ENCODE results near the gene EHD2. TPM values are rescaled to one million over a fixed set of nuclear protein-coding genes. Genes with fewer than 3 reads are reported as not detected.
A peak's percentile ranks its signal among the peaks of the same experiment; 100 is the strongest.
"Not testable (repeated sequence)": the region's sequence is repeated elsewhere in the genome, so short reads cannot be mapped to it uniquely, and the experiment has no call there.

EHD2 gene
- total and polyA plus RNA-seq, 5 donors from 2014 or later: 0.05 to 0.86 TPM; not detected in 3

DNA sequence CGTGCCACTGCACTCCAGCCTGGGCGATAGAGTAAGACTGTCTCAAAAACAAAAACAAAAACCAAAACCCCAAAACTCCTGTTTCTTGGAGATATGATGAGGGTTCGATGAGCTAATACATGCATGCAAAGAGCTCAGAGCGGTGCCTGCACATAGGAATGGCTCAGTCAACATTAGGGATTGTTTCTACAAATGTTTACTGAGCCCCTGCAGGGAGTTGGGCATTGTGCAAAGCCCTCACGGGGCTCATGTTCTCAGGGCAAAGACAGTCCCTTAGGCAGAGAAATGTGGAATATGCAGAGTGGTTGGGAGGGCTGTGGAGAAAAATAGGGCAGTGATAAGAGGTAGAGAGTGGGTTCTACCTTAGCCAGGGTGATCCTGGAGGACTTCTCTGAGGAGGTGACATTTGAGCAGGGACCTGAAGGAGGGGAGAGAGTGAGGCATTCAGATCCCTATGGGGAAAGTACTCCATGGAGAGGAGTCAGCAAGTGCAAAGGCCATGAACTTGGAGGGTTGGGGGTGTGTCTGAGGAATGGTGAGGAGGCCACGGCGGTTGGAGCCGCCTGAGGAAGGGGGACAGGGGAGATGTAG, 1.5 kb upstream of the EHD2 start:
- no peak overlapping the region for H3K27ac ChIP-seq (ENCODE audit: insufficient read depth, low read length, poor library complexity, severe bottlenecking)
- H3K27me3 ChIP-seq (ENCODE audit: control insufficient read depth, insufficient read depth, low read length): peaks cover 8% of the 10 kb centered on the region
- peaks cover 0 to 14% (median 6%) of the 10 kb centered on the region in 4 donors for H3K4me1 Mint-ChIP-seq
- peaks cover 0 to 15% (median 0%) of the 10 kb centered on the region in 7 donors for H3K9me3 Mint-ChIP-seq
- H3K4me1 ChIP-seq (ENCODE audit: control insufficient read depth, insufficient read depth, low read length, poor library complexity, severe bottlenecking): peaks cover 5% of the 10 kb centered on the region
- no peaks in the 10 kb centered on the region for H3K36me3 ChIP-seq (ENCODE audit: control insufficient read depth, insufficient read depth, low read length)
- no peak overlapping the region for H3K27ac Mint-ChIP-seq
- ATAC-seq (ENCODE audit: low read depth in 2 of 2): no peak
- H3K4me3 ChIP-seq (ENCODE audit: low read depth, low read length): no peak overlapping the region
- H3K36me3 Mint-ChIP-seq: no peaks in the 10 kb centered on the region
- H3K27me3 Mint-ChIP-seq: peaks cover 30% of the 10 kb centered on the region
- DNase-seq: no peak
- no peak overlapping the region for H3K4me3 Mint-ChIP-seq
- peaks cover 0 to 2% of the 10 kb centered on the region in 2 experiments for H3K9me3 ChIP-seq (ENCODE audit: control insufficient read depth in 2 of 2, low read length in 2 of 2)

DNA sequence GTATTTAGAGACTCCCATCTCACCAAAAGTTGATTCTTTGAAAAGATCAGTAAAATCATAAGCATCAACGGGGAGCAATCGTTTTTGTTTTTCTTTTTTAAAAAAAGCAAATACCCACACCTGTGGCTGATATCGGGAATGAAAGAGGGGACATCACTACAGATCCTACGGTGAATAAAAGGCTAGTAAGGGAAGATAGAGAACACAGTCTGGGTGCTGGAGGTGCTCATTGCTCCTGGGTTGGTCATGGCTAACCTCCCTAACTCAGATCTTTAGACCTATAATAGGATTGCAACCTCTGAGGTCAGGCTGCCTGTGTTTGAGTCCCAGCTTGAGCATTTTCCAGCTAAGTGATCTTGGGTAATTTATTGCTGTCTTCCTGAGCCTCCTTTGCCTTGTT, 1.1 kb downstream of the EHD2 start:
- H3K36me3 Mint-ChIP-seq: no peaks in the 10 kb centered on the region
- peaks cover 0 to 10% (median 4%) of the 10 kb centered on the region in 4 donors for H3K4me1 Mint-ChIP-seq
- peak overlapping the region in 1 of 4 donors; percentile 17 for H3K4me3 Mint-ChIP-seq
- Histone ChIP-seq H3K27ac (ENCODE audit: insufficient read depth, low read length, poor library complexity, severe bottlenecking) (no peak overlapping the region), H3K4me3 (ENCODE audit: low read depth, low read length) (no peak overlapping the region), H3K4me1 (ENCODE audit: control insufficient read depth, insufficient read depth, low read length, poor library complexity, severe bottlenecking) (peaks cover 5% of the 10 kb centered on the region), H3K9me3 (ENCODE audit: control insufficient read depth in 2 of 2, low read length in 2 of 2) (peaks cover 0 to 2% of the 10 kb centered on the region in 2 experiments), H3K27me3 (ENCODE audit: control insufficient read depth, insufficient read depth, low read length) (peaks cover 8% of the 10 kb centered on the region), H3K36me3 (ENCODE audit: control insufficient read depth, insufficient read depth, low read length) (no peaks in the 10 kb centered on the region)
- no peak overlapping the region for H3K27ac Mint-ChIP-seq
- peaks cover 0 to 15% (median 0%) of the 10 kb centered on the region in 7 donors for H3K9me3 Mint-ChIP-seq
- peaks cover 30% of the 10 kb centered on the region for H3K27me3 Mint-ChIP-seq
- no peak for ATAC-seq (ENCODE audit: low read depth in 2 of 2)
- no peak for DNase-seq

DNA sequence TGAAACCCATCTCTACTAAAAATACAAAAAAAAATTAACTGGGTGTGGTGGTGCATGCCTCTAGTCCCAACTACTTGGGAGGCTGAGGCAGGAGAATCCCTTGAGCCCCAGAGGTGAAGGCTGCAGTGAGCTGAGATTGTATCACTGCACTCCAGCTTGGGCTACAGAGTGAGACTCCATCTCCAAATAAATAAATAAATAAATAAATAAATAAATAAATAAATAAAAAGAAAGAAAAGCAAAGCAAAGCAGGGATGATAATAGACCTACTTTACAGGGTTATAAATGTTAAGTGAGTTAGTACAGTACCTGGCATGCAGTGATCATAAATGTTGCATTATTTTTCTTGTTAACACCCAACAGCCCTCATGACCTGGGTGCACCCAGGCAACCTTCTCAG, 1.6 kb downstream of the EHD2 start:
- Mint-ChIP-seq H3K27me3 (peaks cover 30% of the 10 kb centered on the region), H3K9me3 (peaks cover 0 to 15% (median 0%) of the 10 kb centered on the region in 7 donors), H3K4me1 (peaks cover 0 to 10% (median 4%) of the 10 kb centered on the region in 4 donors)
- H3K4me3 ChIP-seq (ENCODE audit: low read depth, low read length); H3K36me3 ChIP-seq (ENCODE audit: control insufficient read depth, insufficient read depth, low read length); H3K36me3 Mint-ChIP-seq; H3K27ac Mint-ChIP-seq; H3K4me3 Mint-ChIP-seq; DNase-seq; H3K27me3 ChIP-seq (ENCODE audit: control insufficient read depth, insufficient read depth, low read length); H3K27ac ChIP-seq (ENCODE audit: insufficient read depth, low read length, poor library complexity, severe bottlenecking); ATAC-seq (ENCODE audit: low read depth in 2 of 2); H3K4me1 ChIP-seq (ENCODE audit: control insufficient read depth, insufficient read depth, low read length, poor library complexity, severe bottlenecking); H3K9me3 ChIP-seq (ENCODE audit: control insufficient read depth in 2 of 2, low read length in 2 of 2): not testable (repeated sequence)

DNA sequence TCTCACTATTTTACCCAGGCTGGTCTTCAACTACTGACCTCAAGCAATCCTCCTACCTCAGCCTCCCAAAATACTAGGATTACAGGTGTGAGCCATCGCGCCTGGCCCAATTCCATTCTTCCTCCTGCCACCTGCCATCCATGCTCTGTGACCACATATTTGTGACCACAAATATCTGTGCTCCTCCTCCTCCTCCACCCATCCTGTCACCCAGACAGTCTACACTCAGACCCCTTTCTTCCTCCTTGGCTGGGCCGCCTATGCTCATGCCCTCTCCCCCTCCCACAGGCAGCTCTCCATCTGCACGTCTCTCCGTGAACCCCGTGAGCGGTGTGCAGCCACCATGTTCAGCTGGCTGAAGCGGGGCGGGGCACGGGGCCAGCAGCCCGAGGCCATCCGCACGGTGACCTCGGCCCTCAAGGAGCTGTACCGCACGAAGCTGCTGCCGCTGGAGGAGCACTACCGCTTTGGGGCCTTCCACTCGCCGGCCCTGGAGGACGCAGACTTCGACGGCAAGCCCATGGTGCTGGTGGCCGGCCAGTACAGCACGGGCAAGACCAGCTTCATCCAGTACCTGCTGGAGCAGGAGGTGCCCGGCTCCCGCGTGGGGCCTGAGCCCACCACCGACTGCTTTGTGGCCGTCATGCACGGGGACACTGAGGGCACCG, 3.2 kb downstream of the EHD2 start:
- no peak overlapping the region for H3K27ac Mint-ChIP-seq
- H3K9me3 Mint-ChIP-seq: peaks cover 0 to 15% (median 0%) of the 10 kb centered on the region in 7 donors
- Histone ChIP-seq H3K27ac (ENCODE audit: insufficient read depth, low read length, poor library complexity, severe bottlenecking) (no peak overlapping the region), H3K4me3 (ENCODE audit: low read depth, low read length) (no peak overlapping the region), H3K4me1 (ENCODE audit: control insufficient read depth, insufficient read depth, low read length, poor library complexity, severe bottlenecking) (peaks cover 5% of the 10 kb centered on the region), H3K27me3 (ENCODE audit: control insufficient read depth, insufficient read depth, low read length) (peaks cover 8% of the 10 kb centered on the region), H3K36me3 (ENCODE audit: control insufficient read depth, insufficient read depth, low read length) (no peaks in the 10 kb centered on the region), H3K9me3 (ENCODE audit: control insufficient read depth in 2 of 2, low read length in 2 of 2) (peaks cover 0 to 2% of the 10 kb centered on the region in 2 experiments)
- H3K36me3 Mint-ChIP-seq: no peaks in the 10 kb centered on the region
- no peak overlapping the region for H3K4me3 Mint-ChIP-seq
- DNase-seq: no peak
- H3K27me3 Mint-ChIP-seq: peaks cover 30% of the 10 kb centered on the region
- ATAC-seq (ENCODE audit: low read depth in 2 of 2): no peak
- peaks cover 0 to 10% (median 4%) of the 10 kb centered on the region in 4 donors for H3K4me1 Mint-ChIP-seq

DNA sequence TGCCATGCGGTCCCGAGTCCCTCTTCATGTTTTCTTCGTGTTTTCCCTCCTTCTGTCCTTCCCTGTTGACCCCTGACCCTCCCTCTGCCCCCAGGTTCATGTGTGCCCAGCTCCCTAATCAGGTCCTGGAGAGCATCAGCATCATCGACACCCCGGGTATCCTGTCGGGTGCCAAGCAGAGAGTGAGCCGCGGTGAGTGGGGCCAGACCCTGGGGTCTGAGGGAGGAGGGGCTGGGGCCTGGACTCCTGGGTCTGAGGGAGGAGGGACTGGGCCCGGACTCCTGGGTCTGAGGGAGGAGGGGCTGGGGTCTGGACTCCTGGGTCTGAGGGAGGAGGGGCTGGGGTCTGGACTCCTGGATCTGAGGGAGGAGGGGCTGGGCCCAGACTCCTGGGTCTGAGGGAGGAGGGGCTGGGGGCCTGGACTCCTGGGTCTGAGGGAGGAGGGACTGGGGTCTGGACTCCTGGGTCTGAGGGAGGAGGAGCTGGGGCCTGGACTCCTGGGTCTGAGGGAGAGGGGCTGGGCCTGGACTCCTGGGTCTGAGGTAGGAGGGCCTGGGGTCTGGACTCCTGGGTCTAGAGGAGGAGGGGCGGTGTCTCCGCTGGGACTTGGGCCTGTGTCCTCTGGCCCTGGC, 5.3 kb downstream of the EHD2 start:
- Mint-ChIP-seq H3K9me3 (peaks cover 0 to 15% (median 0%) of the 10 kb centered on the region in 7 donors), H3K27me3 (peaks cover 23% of the 10 kb centered on the region)
- H3K4me3 Mint-ChIP-seq; H3K27ac Mint-ChIP-seq; H3K4me3 ChIP-seq (ENCODE audit: low read depth, low read length); ATAC-seq (ENCODE audit: low read depth in 2 of 2); H3K9me3 ChIP-seq (ENCODE audit: control insufficient read depth in 2 of 2, low read length in 2 of 2); H3K4me1 ChIP-seq (ENCODE audit: control insufficient read depth, insufficient read depth, low read length, poor library complexity, severe bottlenecking); H3K36me3 ChIP-seq (ENCODE audit: control insufficient read depth, insufficient read depth, low read length); H3K27me3 ChIP-seq (ENCODE audit: control insufficient read depth, insufficient read depth, low read length); H3K4me1 Mint-ChIP-seq; H3K36me3 Mint-ChIP-seq; H3K27ac ChIP-seq (ENCODE audit: insufficient read depth, low read length, poor library complexity, severe bottlenecking); DNase-seq: not testable (repeated sequence)

DNA sequence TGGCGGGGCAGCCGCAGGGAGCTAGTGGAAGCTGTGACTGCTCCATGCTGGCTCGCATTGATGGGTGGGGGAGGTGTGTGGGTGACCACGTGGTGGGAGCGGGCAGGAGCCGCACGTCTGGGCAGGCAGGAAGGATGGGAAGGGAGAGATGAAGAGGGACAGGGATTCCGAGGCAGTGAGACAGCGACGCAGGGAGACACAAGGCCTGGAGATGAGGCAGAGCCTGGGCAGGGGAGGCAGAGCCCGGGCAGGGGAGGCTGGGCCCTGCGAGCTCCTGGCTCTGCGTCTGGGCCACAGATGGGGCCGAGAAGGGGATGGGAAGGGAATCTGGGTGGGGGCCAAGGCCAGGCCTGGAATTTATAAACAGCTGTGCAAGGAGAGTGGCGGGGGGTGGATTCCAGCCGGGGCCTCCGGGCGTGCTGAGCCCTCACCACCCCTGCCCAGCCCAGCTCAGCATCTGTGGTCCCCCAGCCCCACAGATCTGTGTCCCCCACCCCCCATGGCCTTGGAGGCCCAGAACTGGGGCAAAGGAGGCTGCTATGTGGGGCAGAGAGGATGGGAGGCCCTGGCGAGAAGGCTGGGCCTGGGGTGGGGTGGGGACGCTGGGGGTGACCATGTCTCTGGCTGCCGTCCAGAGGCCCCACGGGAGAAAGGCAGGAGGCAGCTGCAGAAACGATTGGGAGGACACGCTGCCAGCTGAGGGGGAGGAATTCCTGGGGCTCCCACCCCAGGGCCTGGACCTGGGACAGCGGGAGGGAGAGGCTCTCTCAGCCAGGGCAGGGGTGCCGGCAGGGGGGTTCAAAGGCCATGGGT, 6.0 kb downstream of the EHD2 start:
- Histone ChIP-seq H3K4me1 (ENCODE audit: control insufficient read depth, insufficient read depth, low read length, poor library complexity, severe bottlenecking) (no peaks in the 10 kb centered on the region), H3K9me3 (ENCODE audit: control insufficient read depth in 2 of 2, low read length in 2 of 2) (peaks cover 0 to under 1% of the 10 kb centered on the region in 2 experiments), H3K4me3 (ENCODE audit: low read depth, low read length) (no peak overlapping the region), H3K36me3 (ENCODE audit: control insufficient read depth, insufficient read depth, low read length) (no peaks in the 10 kb centered on the region), H3K27me3 (ENCODE audit: control insufficient read depth, insufficient read depth, low read length) (peaks cover 2% of the 10 kb centered on the region), H3K27ac (ENCODE audit: insufficient read depth, low read length, poor library complexity, severe bottlenecking) (no peak overlapping the region)
- ATAC-seq (ENCODE audit: low read depth in 2 of 2) (no peak), DNase-seq (no peak)
- H3K36me3 Mint-ChIP-seq: no peaks in the 10 kb centered on the region
- H3K27ac Mint-ChIP-seq: no peak overlapping the region
- peaks cover 16% of the 10 kb centered on the region for H3K27me3 Mint-ChIP-seq
- no peak overlapping the region for H3K4me3 Mint-ChIP-seq
- peaks cover 0 to under 1% (median 0%) of the 10 kb centered on the region in 4 donors for H3K4me1 Mint-ChIP-seq
- peaks cover 0 to 9% (median 0%) of the 10 kb centered on the region in 7 donors for H3K9me3 Mint-ChIP-seq

DNA sequence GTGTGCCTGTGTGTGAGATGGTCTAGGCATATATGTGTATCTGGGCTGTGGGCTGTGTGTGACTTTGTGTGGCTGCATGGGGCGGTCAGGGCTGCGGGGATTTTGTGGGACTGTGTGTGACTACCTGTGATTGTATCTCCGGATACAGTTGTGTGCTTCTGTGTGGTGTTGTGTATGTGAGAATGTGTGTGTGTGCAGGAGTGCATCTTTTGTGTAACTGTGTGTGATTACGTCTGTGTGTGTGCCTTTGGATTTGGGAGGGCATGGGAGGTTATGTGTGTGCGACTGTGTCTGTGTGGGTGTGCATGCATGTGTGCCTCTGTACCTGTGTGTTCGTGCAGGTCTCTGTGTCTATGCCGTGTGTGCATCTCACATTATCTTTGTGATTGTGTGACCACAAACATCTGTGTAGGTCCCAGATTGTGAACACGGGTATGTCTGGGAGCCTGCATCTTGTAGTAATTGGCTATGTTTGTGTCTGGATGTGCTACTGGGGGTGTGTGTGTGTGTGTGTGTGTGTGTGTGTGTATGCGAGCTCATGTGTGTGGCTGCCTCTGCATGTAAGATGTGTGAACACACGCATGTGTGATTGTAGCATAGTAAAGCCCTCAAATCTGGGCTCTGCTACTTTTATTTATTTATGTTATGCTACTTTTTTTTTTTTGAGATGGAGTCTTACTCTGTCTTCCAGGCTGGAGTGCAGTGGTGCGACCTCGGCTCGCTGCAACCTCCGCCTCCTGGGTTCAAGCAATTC, 7.6 kb downstream of the EHD2 start:
- Mint-ChIP-seq H3K27me3 (peaks cover under 1% of the 10 kb centered on the region), H3K4me3 (no peak overlapping the region), H3K4me1 (no peaks in the 10 kb centered on the region), H3K9me3 (no peaks in the 10 kb centered on the region), H3K27ac (no peak overlapping the region), H3K36me3 (no peaks in the 10 kb centered on the region)
- no peaks in the 10 kb centered on the region for H3K4me1 ChIP-seq (ENCODE audit: control insufficient read depth, insufficient read depth, low read length, poor library complexity, severe bottlenecking)
- ATAC-seq (ENCODE audit: low read depth in 2 of 2) (no peak), DNase-seq (no peak)
- H3K36me3 ChIP-seq (ENCODE audit: control insufficient read depth, insufficient read depth, low read length): no peaks in the 10 kb centered on the region
- no peak overlapping the region for H3K4me3 ChIP-seq (ENCODE audit: low read depth, low read length)
- no peak overlapping the region for H3K27ac ChIP-seq (ENCODE audit: insufficient read depth, low read length, poor library complexity, severe bottlenecking)
- no peaks in the 10 kb centered on the region for H3K27me3 ChIP-seq (ENCODE audit: control insufficient read depth, insufficient read depth, low read length)
- H3K9me3 ChIP-seq (ENCODE audit: control insufficient read depth in 2 of 2, low read length in 2 of 2): no peaks in the 10 kb centered on the region

All from CD4-positive, CD25-positive, alpha-beta regulatory T cell (primary cell).